OCI-LY3 (cell line): ENCODE results near the gene ARHGEF26.

Experiments used
- H2AFZ ChIP-seq: fragments of 200-600, 300-600 bp; shearing (Covaris generic); 2 replicates; pipeline ENCODE4 v1.6.0; 2014; ENCODE audit warnings: antibody characterized with exemption, low read depth, low read length
- H3K27ac ChIP-seq: fragments of 200-600, 300-600 bp; sonication (generic); 2 replicates; pipeline ENCODE4 v1.5.1; 2014; ENCODE audit warnings: mild to moderate bottlenecking, low read length, moderate library complexity, mixed read lengths
- H3K27me3 ChIP-seq: fragments of 200-600, 300-600 bp; sonication (generic); 2 replicates; pipeline ENCODE4 v1.6.1; 2014; ENCODE audit warnings: low read depth, low read length, mixed read lengths
- H3K36me3 ChIP-seq: fragments of 200-600, 300-600 bp; sonication (generic); replicated peaks from 2 replicates; pipeline ENCODE3; 2014; ENCODE audit warnings: low read depth, low read length, mixed read lengths
- H3K4me1 ChIP-seq: fragments of 300-600, 200-600 bp; sonication (generic); 2 replicates; pipeline ENCODE4 v1.6.1; 2014; ENCODE audit warnings: low read length, mixed read lengths
- H3K4me2 ChIP-seq: fragments of 200-600, 300-600 bp; sonication (generic); 2 replicates; pipeline ENCODE4 v1.6.1; 2014; ENCODE audit warnings: low read length, mixed read lengths
- H3K4me3 ChIP-seq: fragments of 300-600, 200-600 bp; sonication (generic); 2 replicates; pipeline ENCODE4 v1.5.1; 2014; ENCODE audit warnings: antibody characterized with exemption, mild to moderate bottlenecking, low read length, moderate library complexity
- H3K79me2 ChIP-seq: fragments of 300-600, 200-600 bp; shearing (Covaris generic); 2 replicates; pipeline ENCODE4 v1.6.1; 2014; ENCODE audit warnings: mild to moderate bottlenecking, low read length, mixed read lengths
- H3K9ac ChIP-seq: fragments of 300-600, 200-600 bp; shearing (Covaris generic); 2 replicates; pipeline ENCODE4 v1.6.0; 2014; ENCODE audit warnings: mild to moderate bottlenecking, low read length, moderate library complexity
- H3K9me3 ChIP-seq: fragments of 200-600, 300-600 bp; shearing (Covaris generic); 2 replicates; pipeline ENCODE4 v1.6.1; 2014; ENCODE audit warnings: low read length, mixed read lengths; ENCODE audit not compliant: insufficient read depth
- H4K20me1 ChIP-seq: fragments of 200-600, 300-600 bp; sonication (generic); 2 replicates; pipeline ENCODE4 v1.6.1; 2016; ENCODE audit warnings: low read length, mixed read lengths; ENCODE audit not compliant: insufficient read depth
- EZH2phosphoT487 ChIP-seq: fragments of 200-600 bp; shearing (Covaris generic); IDR thresholded peaks from 2 replicates; pipeline ENCODE4 v1.6.1; 2018; ENCODE audit warnings: antibody characterized with exemption, mixed run types, low read depth
- TF ChIP-seq, protein P1 (sequence below): fragments of 200-600, 300-600 bp; sonication (generic); IDR thresholded peaks from 2 replicates; pipeline ENCODE4 v1.5.1; 2014; ENCODE audit warnings: antibody characterized with exemption, low read length, low read depth

Gene ARHGEF26

DNA sequence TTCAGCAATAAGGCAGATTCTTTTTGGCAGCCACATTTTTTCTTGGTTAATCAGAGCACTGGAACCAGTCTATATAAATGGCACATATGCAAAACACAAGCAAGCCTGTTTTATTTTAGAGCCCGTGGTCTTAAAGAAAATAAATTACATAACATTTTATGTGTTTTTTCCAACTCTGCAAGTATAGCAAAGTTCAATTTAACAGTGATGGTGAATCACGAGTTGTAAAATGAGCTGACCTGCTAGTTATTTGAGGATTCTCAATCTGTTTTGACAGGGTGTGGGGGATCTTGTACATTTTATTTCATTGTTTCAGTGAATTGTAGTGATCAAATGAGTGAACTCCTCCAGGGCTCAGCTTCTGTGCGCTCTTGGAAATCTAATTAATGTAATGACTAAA, 2.7 kb downstream of the ARHGEF26 start:
- H3K4me2 ChIP-seq = peak overlapping the region; percentile 88
- no peak overlapping the region for H3K27ac ChIP-seq
- H3K9me3 ChIP-seq = no peaks in the 10 kb centered on the region
- H3K36me3 ChIP-seq = no peaks in the 10 kb centered on the region
- peaks cover 47% of the 10 kb centered on the region for H3K4me1 ChIP-seq
- H3K27me3 ChIP-seq = peaks cover 8% of the 10 kb centered on the region; the same call in 1 of the 2 replicates
- TF ChIP-seq EZH2phosphoT487 = no peak
- TF ChIP-seq, protein P1, sequence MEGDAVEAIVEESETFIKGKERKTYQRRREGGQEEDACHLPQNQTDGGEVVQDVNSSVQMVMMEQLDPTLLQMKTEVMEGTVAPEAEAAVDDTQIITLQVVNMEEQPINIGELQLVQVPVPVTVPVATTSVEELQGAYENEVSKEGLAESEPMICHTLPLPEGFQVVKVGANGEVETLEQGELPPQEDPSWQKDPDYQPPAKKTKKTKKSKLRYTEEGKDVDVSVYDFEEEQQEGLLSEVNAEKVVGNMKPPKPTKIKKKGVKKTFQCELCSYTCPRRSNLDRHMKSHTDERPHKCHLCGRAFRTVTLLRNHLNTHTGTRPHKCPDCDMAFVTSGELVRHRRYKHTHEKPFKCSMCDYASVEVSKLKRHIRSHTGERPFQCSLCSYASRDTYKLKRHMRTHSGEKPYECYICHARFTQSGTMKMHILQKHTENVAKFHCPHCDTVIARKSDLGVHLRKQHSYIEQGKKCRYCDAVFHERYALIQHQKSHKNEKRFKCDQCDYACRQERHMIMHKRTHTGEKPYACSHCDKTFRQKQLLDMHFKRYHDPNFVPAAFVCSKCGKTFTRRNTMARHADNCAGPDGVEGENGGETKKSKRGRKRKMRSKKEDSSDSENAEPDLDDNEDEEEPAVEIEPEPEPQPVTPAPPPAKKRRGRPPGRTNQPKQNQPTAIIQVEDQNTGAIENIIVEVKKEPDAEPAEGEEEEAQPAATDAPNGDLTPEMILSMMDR = no peak
- no peaks in the 10 kb centered on the region for H3K79me2 ChIP-seq
- no peak overlapping the region for H3K4me3 ChIP-seq
- H3K9ac ChIP-seq = no peak overlapping the region
- H2AFZ ChIP-seq = no peak overlapping the region
- H4K20me1 ChIP-seq = no peaks in the 10 kb centered on the region

DNA sequence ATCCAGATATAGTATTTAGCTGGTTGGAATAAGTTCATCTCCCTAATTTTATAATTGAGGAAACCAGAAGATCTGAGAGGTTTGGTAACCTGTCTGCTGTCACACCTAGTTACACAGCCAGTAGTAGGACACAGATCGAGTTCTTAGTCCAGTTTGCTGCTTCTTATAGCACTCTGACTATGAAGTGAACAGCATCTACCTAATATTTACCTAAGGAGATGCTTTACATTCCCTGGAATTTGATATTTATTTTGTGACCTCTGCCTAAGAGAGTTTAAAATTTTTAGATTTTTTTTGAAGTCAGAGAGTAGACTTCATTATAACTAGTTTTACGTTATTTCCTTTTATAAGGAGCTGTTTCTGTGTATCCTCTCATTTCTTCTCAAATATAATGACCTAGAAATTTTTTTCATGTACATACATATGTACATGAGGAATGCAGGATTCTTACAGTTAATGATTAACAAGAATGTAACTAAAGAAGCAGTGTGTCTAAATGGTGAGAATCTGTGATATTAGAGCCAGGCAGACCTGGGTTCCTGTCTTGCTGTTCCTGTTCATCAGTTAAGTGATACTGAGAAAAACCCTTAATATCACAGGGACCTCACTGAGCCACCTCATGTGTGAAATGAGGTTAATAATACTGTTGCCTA, 4.3 kb downstream of the ARHGEF26 start:
- no peak overlapping the region for H3K9ac ChIP-seq
- H4K20me1 ChIP-seq = no peaks in the 10 kb centered on the region
- no peaks in the 10 kb centered on the region for H3K9me3 ChIP-seq
- H3K4me3 ChIP-seq = no peak overlapping the region; the same call in 1 of the 2 replicates
- H3K4me1 ChIP-seq = peaks cover 47% of the 10 kb centered on the region
- H3K27me3 ChIP-seq = peaks cover 8% of the 10 kb centered on the region; the same call in 1 of the 2 replicates
- H3K27ac ChIP-seq = peak overlapping the region; percentile 21; the same call in 1 of the 2 replicates
- H3K36me3 ChIP-seq = no peaks in the 10 kb centered on the region
- no peaks in the 10 kb centered on the region for H3K79me2 ChIP-seq
- TF ChIP-seq, protein P1 = no peak
- TF ChIP-seq EZH2phosphoT487 = no peak
- H2AFZ ChIP-seq = no peak overlapping the region
- peak overlapping the region; percentile 41 for H3K4me2 ChIP-seq

DNA sequence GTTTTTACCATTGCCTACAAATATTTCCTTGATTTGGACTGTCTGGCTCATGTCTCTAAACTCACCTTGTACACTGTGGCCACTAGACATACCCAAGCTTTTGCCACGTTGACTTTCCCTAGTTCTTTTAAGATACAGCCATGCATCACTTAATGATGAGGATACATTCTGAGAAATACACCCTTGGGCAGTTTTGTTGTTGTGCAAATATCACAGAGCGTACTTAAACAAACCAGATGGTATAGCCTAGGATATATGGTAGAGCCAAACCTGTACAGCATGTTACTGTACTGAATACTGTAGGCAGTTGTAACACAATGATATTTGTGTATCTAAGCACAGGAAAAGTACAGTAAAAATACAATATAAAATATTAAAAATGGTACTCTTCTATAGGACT, 5.5 kb downstream of the ARHGEF26 start:
- Histone ChIP-seq H3K9ac (no peak overlapping the region), H3K9me3 (no peaks in the 10 kb centered on the region), H3K4me1 (peaks cover 47% of the 10 kb centered on the region), H3K27ac (no peak overlapping the region), H3K4me3 (no peak overlapping the region), H4K20me1 (no peaks in the 10 kb centered on the region), H3K4me2 (no peak overlapping the region), H3K27me3 (peaks cover 8% of the 10 kb centered on the region; the same call in 1 of the 2 replicates), H3K79me2 (no peaks in the 10 kb centered on the region), H3K36me3 (no peaks in the 10 kb centered on the region), H2AFZ (no peak overlapping the region)
- no peak for TF ChIP-seq EZH2phosphoT487
- TF ChIP-seq, protein P1 = no peak

DNA sequence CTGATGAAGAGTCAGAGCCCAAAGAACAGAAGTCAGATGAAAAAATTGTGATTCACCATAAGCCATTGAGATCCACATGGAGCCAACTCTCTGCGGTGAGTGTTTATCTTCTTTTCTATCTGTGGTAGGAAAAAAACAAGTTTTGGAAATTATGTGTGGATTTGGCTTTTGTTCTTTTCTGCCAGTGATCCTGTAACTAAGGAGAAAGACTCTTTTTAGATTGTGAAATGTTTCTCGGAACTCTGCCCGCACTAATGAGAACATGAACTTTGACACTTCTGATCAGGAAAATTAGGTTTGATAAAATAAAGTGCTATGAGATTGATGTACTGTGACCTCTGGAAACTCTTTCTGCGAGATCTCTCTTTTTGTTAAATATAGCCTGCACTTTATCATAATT, 8.4 kb downstream of the ARHGEF26 start:
- TF ChIP-seq EZH2phosphoT487 = no peak
- TF ChIP-seq, protein P1 = no peak
- H3K4me1 ChIP-seq = peaks cover 29% of the 10 kb centered on the region

More for the DNA sequence above, 8.4 kb downstream of the ARHGEF26 start:
- Histone ChIP-seq H3K4me3 (no peak overlapping the region), H2AFZ (no peak overlapping the region), H4K20me1 (no peaks in the 10 kb centered on the region), H3K9me3 (no peaks in the 10 kb centered on the region), H3K79me2 (no peaks in the 10 kb centered on the region), H3K9ac (no peak overlapping the region), H3K36me3 (no peaks in the 10 kb centered on the region), H3K27me3 (no peaks in the 10 kb centered on the region), H3K27ac (no peak overlapping the region), H3K4me2 (no peak overlapping the region)
